Measurements from ENCODE around the gene DCXR. TPM values are rescaled to one million over a fixed set of nuclear protein-coding genes. Genes with fewer than 3 reads are reported as not detected.

The DCXR gene
- total and polyA plus RNA-seq, 2 experiments from 2014 or later = 86.9 to 137 TPM

DNA sequence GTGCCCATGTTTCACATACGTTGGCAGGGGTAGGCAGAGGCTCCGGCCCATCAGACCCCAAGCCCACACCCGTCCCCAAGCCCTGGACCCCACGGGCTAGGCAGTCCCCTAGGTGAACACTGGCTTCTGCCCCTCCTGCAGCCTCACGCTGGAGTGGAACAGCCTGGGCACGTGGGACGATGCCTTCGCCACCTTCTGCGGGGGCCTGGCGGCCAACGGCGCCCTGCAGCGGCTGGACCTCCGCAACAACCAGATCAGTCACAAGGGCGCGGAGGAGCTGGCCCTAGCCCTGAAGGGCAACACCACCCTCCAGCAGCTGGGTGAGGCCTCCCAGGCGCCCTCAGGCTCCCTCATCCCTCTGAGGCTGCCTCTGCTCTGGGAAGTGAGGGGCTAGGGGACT, 12.6 kb downstream of the DCXR start:
- H3K4me2 ChIP-seq = no peak overlapping the region
- H3K36me3 Mint-ChIP-seq (ENCODE audit: low read depth) = no peaks in the 10 kb centered on the region; the same call in 1 of the 3 replicates

DNA sequence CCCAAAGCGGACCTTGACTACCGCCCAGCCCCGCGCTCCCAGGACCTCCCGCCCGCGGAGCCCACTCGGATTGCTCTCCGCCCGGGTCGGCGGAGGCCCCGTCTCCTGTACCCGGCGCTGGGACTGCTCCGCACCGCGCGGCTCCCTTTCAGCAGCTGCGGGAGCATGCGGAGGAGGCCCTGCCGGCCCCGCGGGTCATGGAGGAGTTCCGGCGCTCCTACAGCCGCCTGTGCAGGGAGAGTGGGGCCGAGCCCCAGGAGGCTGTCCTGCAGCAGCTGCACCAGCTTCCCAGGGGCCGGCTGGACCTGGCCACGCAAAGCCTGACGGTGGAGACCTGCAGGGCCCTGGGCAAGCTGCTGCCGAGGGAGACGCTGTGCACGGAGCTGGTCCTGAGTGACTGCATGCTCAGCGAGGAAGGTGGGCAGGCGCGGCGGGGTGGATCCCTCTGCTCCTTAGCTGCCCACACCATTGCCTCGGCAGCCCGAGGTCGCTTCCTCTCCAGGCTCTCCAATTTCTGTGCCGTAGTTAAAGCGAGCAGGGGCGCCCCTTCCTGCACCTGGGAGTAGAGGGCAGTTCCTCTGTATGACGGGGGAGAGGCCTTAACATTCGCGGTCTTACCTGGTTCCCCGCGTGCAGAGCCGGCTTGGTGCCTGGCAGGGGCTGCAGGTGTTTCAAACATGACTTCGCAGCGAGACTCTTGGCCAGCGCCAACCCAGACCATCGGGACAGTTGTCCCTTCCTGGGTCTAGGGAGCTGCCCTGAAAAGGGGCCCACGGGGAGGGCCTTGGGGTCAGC, 13.9 kb downstream of the DCXR start:
- peak overlapping the region; percentile 86 for H2AFZ ChIP-seq
- no peaks in the 10 kb centered on the region; the same call in 2 of the 3 replicates for H3K9me3 Mint-ChIP-seq
- H3F3A ChIP-seq (replicated peaks; ENCODE audit: low read depth) = peaks cover 9% of the 10 kb centered on the region; the same call in 1 of the 2 replicates
- peak; percentile 69 for DNase-seq (ENCODE audit: low spot score)
- peak overlapping the region; percentile 95 for H3K4me2 ChIP-seq
- no peaks in the 10 kb centered on the region for H3K27me3 ChIP-seq (ENCODE audit: insufficient read depth)
- H3K27ac ChIP-seq (ENCODE audit: low read depth) = no peak overlapping the region
- peaks cover 5% of the 10 kb centered on the region; the same call in 1 of the 2 replicates for H3K4me1 ChIP-seq (ENCODE audit: insufficient read depth)
- peak; percentile 10 for ATAC-seq
- H3K4me3 ChIP-seq = peak overlapping the region; percentile 89
- peaks cover 15% of the 10 kb centered on the region for H3K79me2 ChIP-seq (replicated peaks; ENCODE audit: insufficient read depth)
- no peak overlapping the region for H3K27ac Mint-ChIP-seq
- peaks cover 11% of the 10 kb centered on the region for H3K4me1 Mint-ChIP-seq
- H4K20me1 ChIP-seq (replicated peaks; ENCODE audit: insufficient read depth) = peaks cover 3% of the 10 kb centered on the region; the same call in 1 of the 2 replicates
- no peaks in the 10 kb centered on the region for H3K36me3 ChIP-seq (ENCODE audit: insufficient read depth)
- H3K27me3 Mint-ChIP-seq (ENCODE audit: insufficient read depth, low read depth, poor library complexity) = peaks cover 23% of the 10 kb centered on the region
- no peaks in the 10 kb centered on the region for H3K9me2 ChIP-seq (ENCODE audit: insufficient read depth)
- H3K36me3 Mint-ChIP-seq (ENCODE audit: low read depth) = peaks cover 2% of the 10 kb centered on the region
- peak overlapping the region; percentile 85 for H3K4me3 Mint-ChIP-seq
- TF ChIP-seq POLR2AphosphoS5 (IDR thresholded peaks at IDR 0.05; ENCODE audit: low read depth) = 0 out of 2 replicates have a peak, but pooled peaks have one; percentile 24
- TF ChIP-seq, protein P1, sequence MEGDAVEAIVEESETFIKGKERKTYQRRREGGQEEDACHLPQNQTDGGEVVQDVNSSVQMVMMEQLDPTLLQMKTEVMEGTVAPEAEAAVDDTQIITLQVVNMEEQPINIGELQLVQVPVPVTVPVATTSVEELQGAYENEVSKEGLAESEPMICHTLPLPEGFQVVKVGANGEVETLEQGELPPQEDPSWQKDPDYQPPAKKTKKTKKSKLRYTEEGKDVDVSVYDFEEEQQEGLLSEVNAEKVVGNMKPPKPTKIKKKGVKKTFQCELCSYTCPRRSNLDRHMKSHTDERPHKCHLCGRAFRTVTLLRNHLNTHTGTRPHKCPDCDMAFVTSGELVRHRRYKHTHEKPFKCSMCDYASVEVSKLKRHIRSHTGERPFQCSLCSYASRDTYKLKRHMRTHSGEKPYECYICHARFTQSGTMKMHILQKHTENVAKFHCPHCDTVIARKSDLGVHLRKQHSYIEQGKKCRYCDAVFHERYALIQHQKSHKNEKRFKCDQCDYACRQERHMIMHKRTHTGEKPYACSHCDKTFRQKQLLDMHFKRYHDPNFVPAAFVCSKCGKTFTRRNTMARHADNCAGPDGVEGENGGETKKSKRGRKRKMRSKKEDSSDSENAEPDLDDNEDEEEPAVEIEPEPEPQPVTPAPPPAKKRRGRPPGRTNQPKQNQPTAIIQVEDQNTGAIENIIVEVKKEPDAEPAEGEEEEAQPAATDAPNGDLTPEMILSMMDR (conservative IDR thresholded peaks at IDR 0.05; ENCODE audit: low read depth in 2 of 2) = no peak

More for the DNA sequence above, 12.6 kb downstream of the DCXR start:
- H3K9me3 Mint-ChIP-seq = no peaks in the 10 kb centered on the region; the same call in 2 of the 3 replicates
- peaks cover 13% of the 10 kb centered on the region for H3K4me1 Mint-ChIP-seq
- DNase-seq (ENCODE audit: low spot score) = no peak
- Histone ChIP-seq H3K79me2 (replicated peaks; ENCODE audit: insufficient read depth) (peaks cover 15% of the 10 kb centered on the region), H4K20me1 (replicated peaks; ENCODE audit: insufficient read depth) (peaks cover 3% of the 10 kb centered on the region; the same call in 1 of the 2 replicates), H3K27ac (ENCODE audit: low read depth) (no peak overlapping the region), H3K27me3 (ENCODE audit: insufficient read depth) (no peaks in the 10 kb centered on the region), H3K9me2 (ENCODE audit: insufficient read depth) (no peaks in the 10 kb centered on the region), H3K4me3 (peak overlapping the region; percentile 89; the same call in 1 of the 2 replicates), H3K4me1 (ENCODE audit: insufficient read depth) (peaks cover 5% of the 10 kb centered on the region; the same call in 1 of the 2 replicates), H2AFZ (no peak overlapping the region), H3K36me3 (ENCODE audit: insufficient read depth) (no peaks in the 10 kb centered on the region), H3F3A (replicated peaks; ENCODE audit: low read depth) (peaks cover 16% of the 10 kb centered on the region)
- TF ChIP-seq ZNF114 (CRISPR knock-in tag; IDR thresholded peaks at IDR 0.05) (no peak), JUNB (IDR thresholded peaks at IDR 0.05; ENCODE audit: unreplicated experiment) (no peak), NANOG (IDR thresholded peaks at IDR 0.05; ENCODE audit: borderline replicate concordance) (no peak), EZH2phosphoT487 (IDR thresholded peaks at IDR 0.05; ENCODE audit: unreplicated experiment) (no peak), CREB1 (CRISPR knock-in tag; IDR thresholded peaks at IDR 0.05; ENCODE audit: low read depth) (no peak)
- TF ChIP-seq, protein P2, sequence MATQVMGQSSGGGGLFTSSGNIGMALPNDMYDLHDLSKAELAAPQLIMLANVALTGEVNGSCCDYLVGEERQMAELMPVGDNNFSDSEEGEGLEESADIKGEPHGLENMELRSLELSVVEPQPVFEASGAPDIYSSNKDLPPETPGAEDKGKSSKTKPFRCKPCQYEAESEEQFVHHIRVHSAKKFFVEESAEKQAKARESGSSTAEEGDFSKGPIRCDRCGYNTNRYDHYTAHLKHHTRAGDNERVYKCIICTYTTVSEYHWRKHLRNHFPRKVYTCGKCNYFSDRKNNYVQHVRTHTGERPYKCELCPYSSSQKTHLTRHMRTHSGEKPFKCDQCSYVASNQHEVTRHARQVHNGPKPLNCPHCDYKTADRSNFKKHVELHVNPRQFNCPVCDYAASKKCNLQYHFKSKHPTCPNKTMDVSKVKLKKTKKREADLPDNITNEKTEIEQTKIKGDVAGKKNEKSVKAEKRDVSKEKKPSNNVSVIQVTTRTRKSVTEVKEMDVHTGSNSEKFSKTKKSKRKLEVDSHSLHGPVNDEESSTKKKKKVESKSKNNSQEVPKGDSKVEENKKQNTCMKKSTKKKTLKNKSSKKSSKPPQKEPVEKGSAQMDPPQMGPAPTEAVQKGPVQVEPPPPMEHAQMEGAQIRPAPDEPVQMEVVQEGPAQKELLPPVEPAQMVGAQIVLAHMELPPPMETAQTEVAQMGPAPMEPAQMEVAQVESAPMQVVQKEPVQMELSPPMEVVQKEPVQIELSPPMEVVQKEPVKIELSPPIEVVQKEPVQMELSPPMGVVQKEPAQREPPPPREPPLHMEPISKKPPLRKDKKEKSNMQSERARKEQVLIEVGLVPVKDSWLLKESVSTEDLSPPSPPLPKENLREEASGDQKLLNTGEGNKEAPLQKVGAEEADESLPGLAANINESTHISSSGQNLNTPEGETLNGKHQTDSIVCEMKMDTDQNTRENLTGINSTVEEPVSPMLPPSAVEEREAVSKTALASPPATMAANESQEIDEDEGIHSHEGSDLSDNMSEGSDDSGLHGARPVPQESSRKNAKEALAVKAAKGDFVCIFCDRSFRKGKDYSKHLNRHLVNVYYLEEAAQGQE (IDR thresholded peaks at IDR 0.05; ENCODE audit: unreplicated experiment) = no peak
- TF ChIP-seq, protein P1 (conservative IDR thresholded peaks at IDR 0.05; ENCODE audit: low read depth in 2 of 2) = no peak
- no peak overlapping the region for H3K4me3 Mint-ChIP-seq
- no peak for ATAC-seq
- H3K27me3 Mint-ChIP-seq (ENCODE audit: insufficient read depth, low read depth, poor library complexity) = peaks cover 25% of the 10 kb centered on the region
- no peak overlapping the region for H3K27ac Mint-ChIP-seq

Measured in GM23338 (cell line).